WERI-Rb-1 (cell line): ENCODE measurements around the gene MC1R.
"Not testable (repeated sequence)": the region's sequence is repeated elsewhere in the genome, so short reads cannot be mapped to it uniquely, and the experiment has no call there.

ENCODE experiments used
- DNase-seq: peaks from one replicate; pipeline ENCODE4 v3.0.0-alpha.2; 2020
- H3K27ac ChIP-seq: fragments of 250-450 bp; sonication (Bioruptor Pico); 2 replicates; pipeline ENCODE4 v1.5.1; 2020; ENCODE audit warnings: mild to moderate bottlenecking, moderate library complexity
- H3K27me3 ChIP-seq: fragments of 250-450 bp; sonication (Bioruptor Pico); 2 replicates; pipeline ENCODE4 v1.5.1; 2021; ENCODE audit warnings: mild to moderate bottlenecking, low read depth, moderate library complexity; ENCODE audit not compliant: insufficient read depth, severe bottlenecking
- H3K36me3 ChIP-seq: fragments of 250-450 bp; sonication (Bioruptor Pico); 2 replicates; pipeline ENCODE4 v1.5.1; 2020; ENCODE audit warnings: mild to moderate bottlenecking, moderate library complexity
- H3K4me3 ChIP-seq: 2 replicates; pipeline ENCODE4 v1.5.1; 2011; ENCODE audit warnings: low read depth, mild to moderate bottlenecking, control low read depth, low read length
- H3K9me3 ChIP-seq: fragments of 250-450 bp; sonication (Bioruptor Pico); 2 replicates; pipeline ENCODE4 v1.5.1; 2021; ENCODE audit warnings: mild to moderate bottlenecking, moderate library complexity; ENCODE audit not compliant: severe bottlenecking
- CTCF ChIP-seq: IDR thresholded peaks from 2 replicates; pipeline ENCODE4 v1.5.1; 2011; ENCODE audit warnings: low read depth, mild to moderate bottlenecking, control low read depth, inconsistent platforms, low read length

The MC1R gene

GRCh38 chr16:89873972-89874689 is 44.5 kb upstream of the MC1R start:
- peak; percentile 86 for DNase-seq
- H3K4me3 ChIP-seq, result peak overlapping the region; percentile 57
- H3K9me3 ChIP-seq, result no peaks in the 10 kb centered on the region
- peaks cover 6% of the 10 kb centered on the region; the same call in 1 of the 2 replicates for H3K36me3 ChIP-seq
- peak overlapping the region; percentile 92; the same call in 1 of the 2 replicates for H3K27ac ChIP-seq
- TF ChIP-seq CTCF, result no peak
- H3K27me3 ChIP-seq, result no peaks in the 10 kb centered on the region

GRCh38 chr16:89879123-89879522 is 39.5 kb upstream of the MC1R start:
- H3K27me3 ChIP-seq, H3K4me3 ChIP-seq, H3K36me3 ChIP-seq, DNase-seq, H3K27ac ChIP-seq, H3K9me3 ChIP-seq: not testable (repeated sequence)

GRCh38 chr16:89880477-89881367 is 37.9 kb upstream of the MC1R start:
- no peak for DNase-seq
- Histone ChIP-seq H3K27ac (no peak overlapping the region), H3K27me3 (no peaks in the 10 kb centered on the region), H3K36me3 (no peaks in the 10 kb centered on the region), H3K4me3 (no peak overlapping the region), H3K9me3 (no peaks in the 10 kb centered on the region)
- no peak for TF ChIP-seq CTCF

GRCh38 chr16:89881368-89881730 is 37.3 kb upstream of the MC1R start:
- Histone ChIP-seq H3K9me3 (no peaks in the 10 kb centered on the region), H3K27me3 (no peaks in the 10 kb centered on the region), H3K27ac (no peak overlapping the region), H3K4me3 (no peak overlapping the region), H3K36me3 (0 out of 2 replicates have a peak, but pooled peaks cover 3% of the 10 kb centered on the region)
- no peak for DNase-seq
- no peak for TF ChIP-seq CTCF

- no peaks in the 10 kb centered on the region for H3K9me3 ChIP-seq
- no peak for DNase-seq
- H3K27ac ChIP-seq, result no peak overlapping the region
- 0 out of 2 replicates have a peak, but pooled peaks cover 3% of the 10 kb centered on the region for H3K36me3 ChIP-seq
- no peaks in the 10 kb centered on the region for H3K27me3 ChIP-seq
- TF ChIP-seq CTCF, result no peak
- no peak overlapping the region for H3K4me3 ChIP-seq
These were observed 35.2 kb upstream of the MC1R start for GRCh38 chr16:89883346-89884040.

- Histone ChIP-seq H3K27ac (no peak overlapping the region), H3K4me3 (no peak overlapping the region), H3K9me3 (no peaks in the 10 kb centered on the region), H3K36me3 (0 out of 2 replicates have a peak, but pooled peaks cover 3% of the 10 kb centered on the region), H3K27me3 (no peaks in the 10 kb centered on the region)
- no peak for DNase-seq
- no peak for TF ChIP-seq CTCF
These were observed 34.6 kb upstream of the MC1R start for GRCh38 chr16:89884041-89884421.
